NT2/D1 (cell line): ENCODE data around the gene NPAS2.

Source experiments
- SUZ12 ChIP-seq: IDR thresholded peaks from 2 replicates; pipeline ENCODE4 v1.6.1; 2011; ENCODE audit not compliant: insufficient read length, insufficient read depth; ENCODE audit errors: extremely low read depth
- YY1 ChIP-seq: IDR thresholded peaks from 2 replicates; pipeline ENCODE4 v1.6.1; 2011; ENCODE audit not compliant: insufficient read length, insufficient read depth
- ZNF274 ChIP-seq: IDR thresholded peaks from 2 replicates; pipeline ENCODE4 v1.6.1; 2011; ENCODE audit warnings: mild to moderate bottlenecking, low read depth, low read length

- TF ChIP-seq YY1 (no peak), ZNF274 (no peak), SUZ12 (no peak)
These were observed 132.6 kb downstream of the NPAS2 start for GRCh38 chr2:100952512-100952911.
